ENCODE measurements around the gene ABCA2.

ABCA2 gene

GRCh38 chr9:137062384-137062783 is 34.3 kb upstream of the ABCA2 start:
- no peak for DNase-seq

DNA sequence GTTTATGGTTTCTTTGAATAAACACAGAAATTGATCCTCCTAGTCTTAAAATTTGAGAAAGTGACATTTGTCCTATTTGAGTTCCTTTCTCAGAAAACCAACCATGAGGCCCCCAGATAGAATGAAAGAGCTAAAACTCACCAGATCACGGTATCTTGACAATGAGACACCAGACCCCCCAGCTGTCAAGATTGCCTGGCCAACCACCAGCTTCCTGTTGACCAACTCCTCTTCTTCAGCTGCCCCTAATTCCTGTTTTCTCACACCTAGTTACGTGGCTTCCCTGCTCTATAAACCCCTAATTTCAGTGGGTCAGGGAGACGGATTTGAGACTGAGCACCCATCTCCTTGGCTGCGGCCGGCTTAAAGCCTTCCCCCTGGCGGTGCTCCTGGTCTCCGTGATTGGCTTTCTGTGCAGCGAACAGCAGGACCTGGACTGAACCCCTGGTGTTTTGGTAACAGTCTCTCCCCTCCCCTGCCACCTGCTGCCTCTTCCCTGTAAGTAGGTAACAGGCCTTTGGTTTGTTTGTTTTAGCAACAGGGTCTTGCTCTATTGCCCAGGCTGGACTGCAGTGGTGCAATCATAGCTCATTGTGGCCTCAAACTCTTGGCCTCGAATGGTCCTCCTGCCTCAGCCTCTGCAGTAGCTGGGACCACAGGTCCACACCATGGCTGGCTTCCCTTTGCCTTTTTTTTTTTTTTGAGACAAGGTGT is 30.6 kb upstream of the ABCA2 start:
- DNase-seq, result no peak

- DNase-seq, result peak; percentile 66
Observed at GRCh38 chr9:137057545-137057944, 29.5 kb upstream of the ABCA2 start.

DNA sequence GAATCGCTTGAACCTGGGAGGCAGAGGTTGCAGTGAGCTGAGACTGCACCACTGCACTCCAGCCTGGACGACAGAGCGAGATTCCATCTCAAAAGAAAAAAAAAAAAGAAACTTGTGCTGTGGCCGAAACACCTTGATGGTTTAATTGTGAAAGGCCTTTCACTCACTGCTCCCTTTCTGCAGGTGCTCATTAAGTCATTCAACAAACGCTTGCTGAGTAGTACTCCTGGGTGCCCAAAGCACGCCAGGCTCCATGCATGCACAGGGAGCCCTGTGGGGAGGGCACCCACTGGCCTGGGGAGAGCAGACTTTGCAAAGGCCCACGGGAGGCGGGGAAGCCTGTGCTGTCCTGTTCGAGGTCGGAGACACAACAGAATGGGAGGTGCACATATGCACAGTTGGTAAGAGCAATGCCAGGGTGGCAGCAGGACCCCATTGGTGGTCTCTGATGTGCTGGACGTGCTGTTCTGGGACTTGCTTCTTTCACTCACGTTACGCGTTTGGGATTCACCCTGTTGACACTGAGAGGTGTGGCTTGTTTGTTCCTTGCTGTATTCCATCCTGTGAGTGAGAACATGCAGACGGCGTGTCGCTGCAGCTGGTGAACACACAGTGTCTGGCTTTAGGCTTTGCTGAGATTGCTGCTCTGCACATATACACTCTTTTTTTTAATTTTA is 28.8 kb upstream of the ABCA2 start:
- DNase-seq, result no peak

DNA sequence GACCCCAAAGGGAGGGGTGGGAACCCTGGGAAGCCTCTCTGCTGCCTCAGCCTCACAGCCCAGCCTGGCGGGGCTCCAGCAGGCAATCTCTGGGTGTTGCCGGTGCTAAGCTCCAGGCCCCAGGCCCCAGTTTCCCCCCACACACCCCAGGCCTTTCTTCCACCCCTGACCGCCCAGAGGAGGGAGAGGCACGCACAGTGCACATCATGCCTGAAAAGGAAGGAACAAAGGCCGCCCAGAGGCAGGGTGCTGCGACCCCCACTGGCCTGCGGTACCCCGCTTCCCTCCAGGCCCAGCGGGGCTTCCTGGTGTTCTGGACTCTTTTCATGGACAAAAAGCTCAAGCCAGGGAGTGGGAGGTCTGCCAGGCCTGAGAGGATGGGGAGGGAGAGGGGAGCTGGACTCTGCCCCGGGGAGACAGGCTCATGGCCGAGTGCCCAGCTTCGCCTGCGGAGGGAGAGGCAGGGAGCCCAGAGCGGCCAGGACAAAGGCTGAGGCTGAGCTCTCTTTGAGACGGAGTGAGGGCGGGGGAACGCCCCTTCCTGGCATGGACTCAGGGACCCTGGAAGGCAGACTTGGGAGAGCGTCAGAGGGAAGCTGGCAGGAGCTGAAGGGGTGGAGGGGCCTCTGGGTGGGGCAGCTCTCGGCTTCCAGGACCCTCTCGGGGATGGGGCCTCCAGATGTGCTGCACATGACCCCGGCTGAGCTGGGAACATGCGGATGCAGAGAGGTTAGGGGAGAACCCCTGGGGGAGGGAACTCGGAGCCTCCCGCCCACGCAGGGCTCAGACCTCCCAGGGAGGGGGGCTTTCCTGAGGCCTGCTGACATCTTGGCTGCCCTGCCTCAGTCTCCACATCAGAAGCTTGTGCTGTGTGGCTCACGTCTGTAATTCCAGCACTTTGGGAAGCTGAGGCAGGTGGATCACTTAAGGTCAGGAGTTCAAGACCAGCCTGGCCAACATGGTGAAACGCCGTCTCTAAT is 27.6 kb upstream of the ABCA2 start:
- DNase-seq, result peak; percentile 74

DNA sequence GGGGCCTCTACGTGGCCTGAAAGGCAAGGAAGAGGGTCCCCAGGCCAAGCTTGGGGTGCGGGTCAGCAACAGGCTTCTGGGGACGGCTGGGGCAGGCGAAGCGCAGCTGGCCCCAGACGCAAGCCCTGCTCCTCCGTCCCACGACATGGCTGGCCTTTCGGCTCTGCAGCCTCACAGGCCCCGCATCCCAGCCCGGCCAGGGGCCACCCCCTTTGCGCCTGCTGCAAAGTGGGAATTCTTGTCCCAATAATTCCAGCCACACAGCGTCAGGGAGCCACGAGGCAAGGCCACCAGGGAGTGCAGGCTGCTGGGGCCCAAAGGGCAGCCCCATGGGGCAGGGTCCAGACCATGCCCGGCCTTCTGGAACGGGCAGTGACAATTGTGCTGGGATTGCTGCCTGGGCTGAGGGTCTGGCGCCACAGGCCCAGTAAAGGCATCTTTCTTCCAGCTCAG is 26.9 kb upstream of the ABCA2 start:
- DNase-seq, result no peak

- no peak for DNase-seq
Observed at GRCh38 chr9:137053944-137054931, 26.2 kb upstream of the ABCA2 start, which contains the start of gene ENTPD2. Gene ENTPD2 (minus strand): TSS chr9:137054061. CDS start chr9:137053997, 64 bp downstream.

DNA sequence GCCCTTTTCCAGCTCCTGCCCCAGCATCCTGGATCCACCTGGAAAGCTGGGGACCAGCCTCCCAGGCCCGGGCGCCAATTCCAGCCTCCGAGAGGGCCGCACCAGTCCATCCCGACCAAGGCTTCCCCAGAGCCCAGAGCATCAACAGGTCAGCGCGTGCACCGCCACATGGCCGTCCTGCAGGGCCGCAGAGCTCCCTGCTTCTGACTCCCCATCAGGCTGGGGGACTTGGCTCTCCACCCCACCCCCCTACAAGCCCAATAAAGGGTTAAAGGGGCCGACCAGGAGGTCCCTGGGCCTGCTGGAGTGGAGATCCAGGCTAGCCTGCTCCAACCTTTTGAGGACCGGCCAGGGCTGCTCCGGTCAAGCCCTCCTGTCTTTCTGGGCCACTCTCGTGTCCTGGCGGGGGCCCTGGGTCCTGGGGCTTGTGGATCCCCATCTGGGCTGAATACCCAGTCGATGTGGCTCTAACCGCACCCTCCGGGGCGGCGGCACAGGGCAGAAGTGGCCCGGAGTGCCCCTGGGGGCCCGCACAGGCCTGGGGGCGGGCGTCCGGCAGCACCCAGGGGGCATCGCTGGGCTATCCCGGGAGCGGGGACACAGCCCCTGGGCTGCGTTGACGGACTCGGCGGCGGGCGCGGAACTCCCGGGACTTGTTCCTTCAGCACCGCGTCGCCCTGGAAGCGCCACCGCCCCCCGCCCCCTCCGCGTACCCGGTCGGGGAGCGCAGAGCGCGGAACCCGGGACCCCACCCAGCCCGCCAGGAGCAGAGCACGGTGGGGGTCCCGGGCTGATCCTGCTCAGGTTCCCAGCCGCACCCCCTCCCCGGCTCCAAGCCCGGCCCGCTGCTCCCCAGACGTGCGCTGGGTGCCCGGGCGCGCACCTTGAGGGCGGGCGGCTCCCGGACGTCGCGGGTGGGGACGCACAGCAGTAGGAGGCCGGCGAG is 25.2 kb upstream of the ABCA2 start:
- no peak for DNase-seq

DNA sequence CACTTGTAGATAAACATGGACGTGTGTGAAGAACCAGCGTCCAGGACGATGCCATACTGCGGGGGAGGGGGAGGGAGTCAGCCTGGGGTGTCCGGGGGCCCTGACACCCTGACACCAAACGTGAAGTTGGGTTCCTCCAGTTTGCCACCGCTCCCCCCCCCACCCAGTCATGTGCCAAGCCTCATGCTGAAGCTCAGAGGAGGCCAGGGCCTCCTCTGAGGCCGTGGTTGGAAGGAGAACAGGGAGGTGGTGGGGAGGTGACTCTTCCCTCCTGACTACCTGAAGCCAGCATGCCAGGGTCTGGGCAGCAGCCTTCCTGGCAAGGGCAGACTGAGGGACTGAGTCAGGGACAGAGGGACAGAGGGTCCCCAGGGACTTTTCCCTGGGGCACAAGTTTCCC is 24.3 kb upstream of the ABCA2 start:
- DNase-seq, result no peak

DNA sequence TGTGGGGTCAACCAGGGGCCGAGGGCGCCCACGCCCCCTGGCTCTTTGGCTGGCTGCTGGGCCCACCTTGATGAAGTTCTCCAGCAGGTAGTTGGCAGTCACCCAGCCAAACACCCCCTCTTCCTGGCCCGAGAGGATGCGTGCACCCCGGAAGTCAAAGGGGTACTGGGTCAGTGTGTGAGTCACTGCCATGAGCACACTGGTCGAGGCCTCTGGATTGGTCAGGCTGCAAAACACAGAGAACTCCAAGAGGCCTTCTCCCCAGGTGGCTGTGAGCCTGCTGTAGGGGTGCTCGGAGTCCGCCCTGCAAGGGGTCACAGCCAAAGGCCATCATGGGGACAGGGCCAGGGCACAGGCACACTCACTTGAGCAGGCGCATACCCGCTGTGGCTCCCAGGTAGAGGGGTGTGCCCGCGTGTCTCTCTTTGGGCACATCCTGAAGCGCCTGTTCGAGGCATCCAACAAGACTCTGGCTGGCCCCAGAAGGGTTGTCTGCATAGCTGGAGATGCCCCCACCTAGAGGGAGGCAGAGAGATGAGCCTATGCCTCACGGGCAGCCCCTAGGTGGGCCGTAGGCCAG is 23.2 kb upstream of the ABCA2 start:
- no peak for DNase-seq

DNA sequence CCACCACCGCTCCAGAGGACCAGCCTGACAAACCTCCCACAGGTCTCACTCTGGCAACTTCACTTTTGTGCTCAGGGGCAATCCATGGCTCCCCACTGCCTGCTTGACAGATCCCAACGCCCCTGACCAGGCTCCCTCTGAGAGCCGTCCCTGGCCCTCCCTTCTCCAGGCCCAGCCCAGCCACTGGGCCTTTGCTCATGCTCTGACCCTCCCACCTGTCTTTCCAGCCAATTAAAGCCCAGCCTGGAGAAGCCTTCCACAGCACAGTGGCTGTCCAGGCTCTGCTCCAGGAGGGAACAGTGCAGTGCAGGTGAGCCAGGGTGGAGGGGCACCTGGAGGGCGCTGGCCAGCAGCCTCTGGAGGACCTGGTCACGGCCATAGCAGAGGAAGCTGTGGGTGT is 22.5 kb upstream of the ABCA2 start:
- DNase-seq, result no peak

DNA sequence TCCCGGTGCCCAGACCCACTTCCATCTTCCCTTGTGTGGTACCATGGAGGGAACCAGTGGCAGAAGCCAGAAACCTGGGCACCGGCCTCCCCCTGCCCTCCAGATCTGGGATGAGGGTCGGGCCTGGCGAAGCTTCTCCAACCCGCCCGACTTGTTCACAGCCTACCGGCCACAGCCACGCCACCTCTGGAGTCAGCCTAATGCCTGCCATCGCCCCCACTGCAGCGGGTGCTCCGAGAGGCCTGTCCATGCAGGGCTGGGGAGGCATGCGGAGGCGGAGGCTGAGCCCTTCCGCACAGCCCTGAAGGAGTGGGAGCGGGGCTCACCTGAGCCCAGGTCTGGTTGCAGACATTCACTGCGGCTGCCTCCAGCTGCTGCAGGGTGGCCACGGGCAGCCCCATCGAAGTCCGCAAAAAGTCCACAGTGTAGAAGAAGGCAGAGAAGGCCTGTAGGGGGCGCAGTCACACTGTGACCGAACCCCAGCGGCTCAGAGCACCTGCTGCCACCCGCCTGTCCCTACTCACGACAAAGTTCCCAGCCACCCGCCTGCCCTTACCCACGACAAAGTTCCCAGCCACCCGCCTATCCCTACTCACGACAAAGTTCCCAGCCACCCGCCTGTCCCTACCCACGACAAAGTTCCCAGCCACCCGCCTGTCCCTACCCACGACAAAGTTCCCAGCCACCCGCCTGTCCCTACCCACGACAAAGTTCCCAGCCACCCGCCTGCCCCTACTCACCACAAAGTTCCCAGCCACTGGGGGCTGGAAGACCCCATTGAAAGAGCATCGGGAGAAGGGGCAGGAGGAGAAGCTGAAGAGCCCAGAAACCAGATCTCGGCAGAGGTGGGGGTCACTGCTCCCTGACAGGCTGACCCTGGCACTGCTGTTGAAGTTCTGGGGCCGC is 21.8 kb upstream of the ABCA2 start:
- DNase-seq, result no peak

GRCh38 chr9:137048655-137049543 is 20.9 kb upstream of the ABCA2 start:
- DNase-seq, result no peak

- peak; percentile 74 for DNase-seq
Observed at GRCh38 chr9:137046088-137046787, 18.2 kb upstream of the ABCA2 start, which contains the start of gene NPDC1. Gene NPDC1 (minus strand): TSS chr9:137046177. CDS start chr9:137045989, 188 bp downstream.

GRCh38 chr9:137045294-137046087 is 17.5 kb upstream of the ABCA2 start:
- DNase-seq, result peak; percentile 17

DNA sequence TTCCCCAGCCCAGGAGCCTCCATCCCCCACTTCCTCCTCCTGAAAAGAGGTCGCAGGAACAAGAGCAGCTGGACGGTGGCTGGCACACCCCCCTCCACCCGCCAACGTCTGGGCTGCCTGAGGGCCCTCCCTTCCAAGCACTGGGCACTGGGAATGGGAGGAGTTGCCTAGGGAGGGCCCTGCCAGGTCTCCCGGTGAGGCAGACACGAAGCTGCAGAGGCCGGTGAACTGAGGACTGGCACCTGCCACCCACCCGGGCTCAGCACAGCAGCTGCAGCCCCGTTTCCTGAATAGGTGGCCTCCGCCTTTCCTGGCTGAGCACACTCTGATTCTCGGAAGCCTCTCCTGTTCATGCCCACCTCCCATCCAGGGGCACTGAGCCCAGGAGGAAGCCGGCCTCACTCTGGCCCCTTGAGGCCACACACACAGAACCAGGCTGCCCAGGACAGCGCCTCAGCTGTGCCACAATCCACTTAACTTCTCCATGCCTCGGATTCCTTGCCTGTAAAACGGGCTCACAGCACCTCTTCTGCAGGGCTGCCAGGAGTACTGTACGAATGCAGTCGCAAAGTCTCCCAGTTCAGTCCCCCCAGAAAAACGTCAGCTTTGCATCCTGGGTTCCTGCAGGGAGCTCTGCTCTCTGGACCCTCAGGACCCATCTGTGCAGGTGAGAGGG is 16.6 kb upstream of the ABCA2 start:
- peak; percentile 19 for DNase-seq

Data from DMS79 (cell line).